Bone marrow (tissue), 2 donors: ENCODE data around the gene SPATA31C2.
A peak's percentile ranks its signal among the peaks of the same experiment; 100 is the strongest.
"Not testable (repeated sequence)": the region's sequence is repeated elsewhere in the genome, so short reads cannot be mapped to it uniquely, and the experiment has no call there.

ENCODE experiments used
- DNase-seq, 2 donors: peaks; one replicate each; lab custom pipeline; 2025; lab: John Stamatoyannopoulos, UW

SPATA31C2 gene

DNA sequence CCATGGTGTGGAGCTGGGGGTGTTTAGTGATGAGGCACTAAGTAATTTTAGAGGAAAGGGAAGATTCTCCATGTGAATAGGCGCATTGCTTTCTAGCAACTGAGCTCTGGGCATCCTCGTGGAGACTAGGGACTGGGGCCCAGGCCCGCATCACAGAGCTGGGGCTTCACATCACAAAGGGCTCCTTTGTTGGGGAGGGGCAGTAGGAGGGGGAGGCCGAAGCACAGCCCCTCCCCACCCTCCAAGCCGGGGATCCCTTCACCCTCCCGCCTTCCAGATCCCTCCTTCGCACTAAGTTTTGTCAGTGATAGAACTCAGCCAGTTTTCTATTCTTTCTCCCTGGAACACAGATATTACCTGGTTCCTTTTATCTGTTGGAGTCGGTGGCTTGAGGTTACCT lies at the start of gene SPATA31C2:
Gene SPATA31C2, minus strand, starts transcription at position 101 of the 400 bp plus-strand sequence. Its CDS starts 29 bp downstream, at position 72.
- DNase-seq: not testable (repeated sequence)

DNA sequence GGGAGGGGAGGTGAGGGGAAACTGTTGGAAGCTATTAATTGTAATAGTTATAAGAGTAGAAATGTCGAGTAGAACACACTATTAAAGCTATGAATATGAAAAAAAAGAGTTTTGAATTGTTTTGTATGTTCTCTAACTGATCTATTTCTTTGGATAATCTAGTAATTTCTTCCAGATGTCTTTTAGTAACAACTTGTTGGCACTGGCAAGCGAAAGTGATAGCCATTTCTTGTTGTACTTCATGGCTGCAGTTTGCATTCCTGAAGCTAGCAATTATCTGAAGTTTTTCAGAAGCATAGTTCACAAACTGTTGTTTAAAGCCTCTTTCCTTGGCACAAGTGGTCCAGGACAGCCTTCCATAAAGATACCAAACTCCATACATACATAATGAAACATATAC lies 49.4 kb upstream of the SPATA31C2 start:
- no peak for DNase-seq

- no peak for DNase-seq
Measured at GRCh38 chr9:88186495-88187110, 48.3 kb upstream of the SPATA31C2 start.

DNA sequence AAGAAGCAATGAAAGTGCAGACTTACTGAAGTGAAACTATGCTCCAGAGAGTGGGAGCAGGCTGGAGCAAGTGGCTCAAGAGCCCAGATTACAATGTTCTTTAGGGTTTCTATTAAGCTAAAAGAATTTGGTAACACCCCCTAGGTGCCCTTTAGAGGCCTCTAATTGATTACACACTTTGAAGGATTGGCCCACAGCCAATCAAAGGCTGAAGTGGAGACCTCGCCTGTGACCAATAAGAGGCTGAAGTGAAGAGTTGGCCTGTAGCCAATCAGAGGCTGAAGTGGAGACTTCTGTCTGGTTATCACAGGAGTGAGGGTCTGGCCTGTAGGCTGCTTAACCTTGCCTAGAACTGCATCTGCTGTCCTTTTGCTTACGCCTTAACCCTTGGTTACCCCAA lies 46.7 kb upstream of the SPATA31C2 start:
- no peak for DNase-seq

DNA sequence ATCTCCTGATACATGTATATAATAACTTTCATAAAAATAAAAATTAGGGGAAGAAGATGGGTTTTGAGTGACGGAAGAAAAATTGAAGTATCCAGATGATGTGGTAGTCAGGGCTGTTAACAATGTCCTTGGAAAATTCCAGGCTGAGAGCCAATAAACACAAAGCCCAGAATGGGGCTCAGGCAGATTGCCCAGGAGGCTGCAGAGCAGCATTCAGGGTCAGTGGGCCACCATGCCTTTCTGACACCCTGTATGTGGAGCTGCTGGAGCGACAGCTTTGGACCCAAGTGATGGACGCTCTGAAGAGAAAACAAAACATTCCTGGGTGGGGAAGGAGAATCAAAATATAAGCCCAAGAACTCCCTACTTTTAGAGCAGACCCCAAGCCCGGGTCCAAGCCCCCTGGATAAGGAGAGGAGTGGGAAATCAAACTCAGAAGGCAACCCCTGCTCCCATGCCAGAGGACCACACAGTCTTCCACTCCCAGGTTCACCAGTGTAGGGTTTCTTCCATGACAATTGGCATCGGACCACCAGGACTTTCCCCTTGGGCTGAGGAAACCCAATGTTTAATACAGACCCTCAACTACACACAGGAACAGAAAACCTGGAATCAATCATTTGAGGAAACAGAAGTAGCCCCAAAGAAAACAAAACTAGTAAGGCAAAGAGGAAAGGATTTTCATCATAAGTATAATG lies 45.7 kb upstream of the SPATA31C2 start:
- no peak for DNase-seq

- no peak for DNase-seq
Measured at GRCh38 chr9:88182501-88182900, 44.2 kb upstream of the SPATA31C2 start.

- DNase-seq: no peak
Measured at GRCh38 chr9:88180081-88180765, 41.9 kb upstream of the SPATA31C2 start.

DNA sequence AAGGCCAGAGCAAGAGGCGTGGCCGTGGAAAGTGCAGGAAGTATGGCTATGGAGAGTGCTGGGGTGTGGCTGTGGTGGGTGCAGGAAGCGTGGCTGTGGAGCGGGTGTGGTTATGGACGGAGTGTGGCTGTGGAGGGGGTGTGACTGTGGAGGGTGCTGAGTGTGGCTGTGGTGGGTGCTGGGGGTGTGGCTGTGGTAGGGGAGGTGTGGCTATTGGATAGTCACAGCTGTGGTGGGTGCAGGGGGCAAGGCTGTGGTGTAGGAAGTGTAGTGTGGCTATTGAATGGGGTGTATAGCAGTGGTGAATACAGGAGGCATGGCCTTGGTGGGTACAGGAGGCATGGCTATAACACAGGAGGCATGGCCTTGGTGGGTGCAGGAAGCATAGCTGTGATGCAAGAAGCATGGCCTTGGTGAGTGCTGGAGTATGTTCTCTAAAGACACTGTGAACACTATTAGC lies 40.8 kb upstream of the SPATA31C2 start:
- DNase-seq: no peak

DNA sequence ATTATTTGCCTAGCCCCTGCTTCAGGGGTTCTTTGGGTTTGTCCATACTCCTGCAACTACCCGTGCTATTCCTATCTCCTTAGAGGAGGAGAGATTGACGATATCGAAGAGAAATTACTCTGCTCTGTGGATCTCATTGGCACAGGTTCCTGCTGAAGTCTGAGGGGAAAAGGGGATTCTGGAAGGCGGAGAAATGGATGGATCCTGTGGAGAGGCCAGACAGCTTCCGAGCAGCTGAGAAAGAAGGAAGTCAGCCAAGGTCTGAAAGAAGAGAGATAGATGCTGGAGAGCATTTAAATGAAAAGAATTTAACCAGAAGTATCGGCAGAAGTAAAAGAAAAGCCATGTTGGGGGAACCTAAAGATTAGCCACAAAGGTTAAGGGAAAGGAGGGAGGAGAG lies 40.4 kb upstream of the SPATA31C2 start:
- no peak for DNase-seq

DNA sequence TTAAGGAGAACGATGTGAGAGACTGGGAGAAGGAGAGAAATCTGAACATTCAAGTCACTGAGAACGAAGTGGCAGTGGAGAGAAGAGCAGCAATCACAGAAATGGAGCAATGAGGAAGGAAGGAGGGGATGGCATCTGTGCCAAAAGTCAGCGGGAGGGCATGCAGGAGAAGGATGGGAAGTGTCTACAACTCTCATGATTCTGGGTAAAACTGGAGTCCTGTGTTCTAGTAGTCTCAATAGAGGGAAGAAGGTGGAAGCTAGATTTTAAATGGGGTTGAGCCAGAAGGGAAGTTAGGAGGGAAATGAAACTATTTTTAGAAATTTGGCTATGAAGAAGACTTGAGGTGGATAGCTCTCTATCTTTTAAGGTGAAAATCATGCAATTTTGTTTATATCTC lies 39.1 kb upstream of the SPATA31C2 start:
- no peak for DNase-seq

DNA sequence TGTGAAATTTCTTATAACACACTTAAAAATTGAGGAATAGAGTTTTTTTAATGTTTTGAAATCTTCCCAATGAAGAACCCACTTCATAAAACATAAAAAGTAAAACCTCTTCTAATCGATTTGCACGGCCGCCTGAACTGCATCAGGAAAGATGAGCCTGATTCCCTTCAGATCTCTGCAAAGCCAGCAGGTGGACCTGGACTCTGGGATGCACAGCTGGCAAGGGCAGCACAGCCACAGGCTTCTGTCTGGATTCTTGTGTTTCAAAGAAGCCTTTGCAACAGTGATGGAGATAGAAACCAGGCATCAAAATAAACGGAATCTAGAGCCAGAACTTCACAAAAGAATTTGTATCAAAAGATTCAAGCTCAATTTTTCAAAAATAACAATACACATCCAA lies 36.0 kb upstream of the SPATA31C2 start:
- DNase-seq: no peak

DNA sequence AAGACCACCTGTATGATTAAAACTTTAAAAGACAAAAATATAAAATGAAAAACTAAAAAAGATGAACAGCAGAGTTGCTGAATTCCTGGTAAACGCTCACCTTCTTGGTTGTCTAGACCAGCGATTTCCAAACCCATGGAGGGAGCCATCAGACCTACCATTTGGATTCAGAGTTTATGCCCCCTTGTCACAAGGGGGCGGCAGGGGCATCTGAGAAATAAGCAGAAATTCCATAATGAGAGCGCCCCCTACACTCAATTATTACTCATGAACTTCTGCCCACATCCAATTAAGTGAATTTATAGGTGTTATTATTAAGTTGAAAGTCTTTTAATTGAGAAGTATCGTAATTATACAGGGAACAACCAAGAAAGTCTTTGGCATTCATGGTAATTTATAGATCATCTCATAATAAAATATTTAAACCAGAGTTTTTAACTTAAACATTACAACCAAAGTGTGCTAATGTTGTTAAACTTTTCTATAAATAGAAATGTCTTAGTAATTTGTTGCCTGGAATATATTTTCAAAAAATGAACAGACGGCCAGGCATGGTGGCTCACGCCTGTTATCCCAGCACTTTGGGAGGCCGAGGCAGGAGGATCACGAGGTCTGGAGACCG lies 35.2 kb upstream of the SPATA31C2 start:
- peak in 1 of 2 donors; percentile 68 for DNase-seq

- DNase-seq: no peak
Measured at GRCh38 chr9:88169700-88170099, 31.4 kb upstream of the SPATA31C2 start.

- no peak for DNase-seq
Measured at GRCh38 chr9:88168564-88168963, 30.3 kb upstream of the SPATA31C2 start.

DNA sequence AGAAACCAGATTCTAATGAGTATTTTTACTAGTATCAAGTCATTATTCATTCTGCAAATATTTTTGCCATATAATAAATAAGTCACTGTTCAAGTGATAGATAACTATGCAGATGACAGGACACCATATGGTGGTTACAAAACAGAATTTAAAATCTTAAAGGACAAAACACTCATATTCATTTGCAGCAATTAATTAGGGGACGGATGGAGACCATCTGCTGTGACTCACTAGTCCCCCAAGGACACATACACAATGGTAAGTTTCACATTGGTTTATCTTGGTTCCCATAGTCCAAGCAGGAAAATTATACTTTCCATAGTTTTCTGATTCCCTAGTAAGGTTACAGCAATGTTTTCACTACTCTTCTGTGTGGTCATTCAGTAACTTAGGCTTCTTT lies 28.4 kb upstream of the SPATA31C2 start:
- DNase-seq: no peak

GRCh38 chr9:88164850-88165249 lies 26.6 kb upstream of the SPATA31C2 start:
- no peak for DNase-seq

DNA sequence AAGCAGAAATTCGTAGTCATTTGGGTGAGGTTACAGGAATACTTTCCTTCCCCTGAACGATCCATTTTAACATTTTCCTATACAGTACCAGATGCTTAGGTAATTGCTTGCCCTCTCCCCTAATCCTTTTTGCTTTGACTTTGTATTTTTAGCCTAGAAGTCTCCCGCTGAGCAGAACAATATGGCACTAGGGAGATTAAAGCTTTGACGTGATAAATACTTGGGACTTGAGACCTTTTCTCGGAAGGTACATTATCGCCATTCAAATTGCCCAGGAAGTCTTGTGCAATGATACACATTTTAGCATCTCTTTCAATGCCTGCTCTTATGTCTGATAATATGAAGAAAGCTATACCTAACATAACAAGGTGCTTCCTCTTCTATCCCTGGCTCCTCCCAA lies 22.9 kb upstream of the SPATA31C2 start:
- DNase-seq: no peak

GRCh38 chr9:88143957-88144625 lies 5.8 kb upstream of the SPATA31C2 start:
- no peak for DNase-seq

GRCh38 chr9:88143179-88143578 lies 4.9 kb upstream of the SPATA31C2 start:
- no peak for DNase-seq

DNA sequence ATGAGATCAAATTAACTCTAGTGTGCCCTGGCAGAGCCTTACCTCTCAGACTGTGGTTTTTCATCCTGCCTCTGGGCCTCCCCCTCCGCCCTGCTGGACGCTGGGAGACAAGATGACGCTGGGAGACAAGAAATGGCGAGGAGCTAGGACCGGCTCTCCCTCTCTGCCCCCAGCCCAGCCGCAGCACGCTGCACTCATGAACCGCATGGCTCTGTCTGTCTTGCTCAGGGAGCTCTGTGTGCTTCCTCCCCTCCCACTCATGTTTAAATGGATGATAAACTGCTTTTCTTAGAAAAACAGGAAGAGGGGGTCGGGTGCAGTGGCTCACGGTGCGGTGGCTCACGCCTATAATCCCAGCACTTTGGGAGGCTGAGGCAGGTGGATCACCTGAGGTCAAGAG lies 4.7 kb downstream of the SPATA31C2 start:
- DNase-seq: not testable (repeated sequence)

DNA sequence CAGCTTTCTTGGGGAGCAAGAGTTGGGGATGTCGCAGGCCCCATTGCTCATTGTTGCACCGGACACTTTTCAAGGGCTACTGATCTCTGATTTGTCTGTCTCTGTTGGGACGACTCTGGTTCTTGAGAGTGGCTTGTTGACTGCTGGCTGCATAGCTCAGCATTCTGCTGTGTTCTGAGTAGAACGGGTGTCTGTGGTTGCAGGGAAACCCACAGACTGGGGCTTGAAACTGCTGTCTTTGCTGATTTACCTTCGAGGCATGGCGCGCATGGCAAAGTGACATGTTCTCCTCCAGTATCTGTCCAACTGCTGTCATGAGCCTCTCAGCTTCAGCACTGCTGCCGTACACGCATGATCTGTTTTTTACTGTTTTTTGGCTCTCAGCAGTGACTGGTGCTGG lies 8.7 kb downstream of the SPATA31C2 start:
- DNase-seq: not testable (repeated sequence)

GRCh38 chr9:88127700-88128300 lies 10.5 kb downstream of the SPATA31C2 start:
- not testable (repeated sequence) for DNase-seq
